HEK293 (cell line): ENCODE data around the gene GBA3.

ENCODE experiments used
- CTCF ChIA-PET: fragments of 350-600 bp; formaldehyde crosslinking; extraction: SDS; loops from one replicate; lab custom pipeline; 2021; ENCODE audit warnings: antibody characterized with exemption; lab: Yijun Ruan, JAX
- POLR2A ChIA-PET: fragments of 300-600 bp; formaldehyde crosslinking; extraction: SDS; loops from one replicate; lab custom pipeline; 2020; ENCODE audit warnings: antibody characterized with exemption, inconsistent platforms; lab: Yijun Ruan, JAX
- H3K27ac ChIP-seq: fragments of 200-500 bp; sonication (Bioruptor generic); 2 replicates; pipeline ENCODE4 v1.5.1; 2014; ENCODE audit warnings: low read depth, low read length, control low read depth, inconsistent platforms; ENCODE audit errors: extremely low read depth
- H3K36me3 ChIP-seq, 2 experiments: fragments of 200-500 bp in 1 of 2; sonication (Bioruptor generic) in 1 of 2; 1 replicate in 1 of 2; 2 replicates in 1 of 2; pipeline ENCODE4 v1.5.1; 2014 to 2017; ENCODE audit warnings: inconsistent platforms in 2 of 2, low read length in 2 of 2; ENCODE audit not compliant: control insufficient read depth in 2 of 2, insufficient read depth in 1 of 2
- H3K4me1 ChIP-seq: fragments of 200-500 bp; sonication (Bioruptor generic); 2 replicates; pipeline ENCODE4 v1.5.1; 2014; ENCODE audit warnings: mild to moderate bottlenecking, low read length, inconsistent platforms; ENCODE audit not compliant: control insufficient read depth, insufficient read depth
- H3K4me3 ChIP-seq: 2 replicates; pipeline ENCODE4 v1.5.1; 2011; ENCODE audit warnings: low read depth, mild to moderate bottlenecking, control low read depth, low read length, moderate library complexity
- H3K9me3 ChIP-seq: fragments of 200-500 bp; sonication (Bioruptor generic); 2 replicates; pipeline ENCODE4 v1.5.1; 2014; ENCODE audit warnings: low read depth, low read length, inconsistent platforms; ENCODE audit not compliant: control insufficient read depth, insufficient read depth
- BCL6B ChIP-seq: fragments of 450-650 bp; formaldehyde crosslinking; IDR thresholded peaks from 2 replicates; pipeline ENCODE4 v1.5.1; 2017; ENCODE audit warnings: missing biosample characterization, missing genetic modification characterization
- FEZF1 ChIP-seq: fragments of 450-650 bp; formaldehyde crosslinking; IDR thresholded peaks from 2 replicates; pipeline ENCODE4 v1.5.1; 2016; ENCODE audit warnings: missing biosample characterization, missing genetic modification characterization
- KLF1 ChIP-seq: fragments of 450-650 bp; formaldehyde crosslinking; IDR thresholded peaks from 2 replicates; pipeline ENCODE4 v1.5.1; 2016; ENCODE audit warnings: missing biosample characterization, missing genetic modification characterization
- PRDM6 ChIP-seq: fragments of 450-650 bp; formaldehyde crosslinking; IDR thresholded peaks from 2 replicates; pipeline ENCODE4 v1.5.1; 2017; ENCODE audit warnings: missing biosample characterization, missing genetic modification characterization
- RBAK ChIP-seq: fragments of 450-650 bp; formaldehyde crosslinking; IDR thresholded peaks from 2 replicates; pipeline ENCODE4 v1.5.1; 2016; ENCODE audit warnings: missing biosample characterization, missing genetic modification characterization
- SCRT2 ChIP-seq: fragments of 450-650 bp; formaldehyde crosslinking; IDR thresholded peaks from 2 replicates; pipeline ENCODE4 v1.5.1; 2016; ENCODE audit warnings: missing biosample characterization, missing genetic modification characterization
- SP2 ChIP-seq: fragments of 450-650 bp; formaldehyde crosslinking; IDR thresholded peaks from 2 replicates; pipeline ENCODE4 v1.5.1; 2016; ENCODE audit warnings: missing biosample characterization, missing genetic modification characterization
- ZFP3 ChIP-seq: fragments of 450-650 bp; formaldehyde crosslinking; IDR thresholded peaks from 2 replicates; pipeline ENCODE4 v1.5.1; 2016; ENCODE audit warnings: low read depth, missing biosample characterization, missing genetic modification characterization
- ZFP37 ChIP-seq: fragments of 450-650 bp; formaldehyde crosslinking; IDR thresholded peaks from 2 replicates; pipeline ENCODE4 v1.5.1; 2016; ENCODE audit warnings: missing biosample characterization, missing genetic modification characterization
- ZNF121 ChIP-seq: fragments of 450-650 bp; formaldehyde crosslinking; IDR thresholded peaks from 2 replicates; pipeline ENCODE4 v1.5.1; 2016; ENCODE audit warnings: missing biosample characterization, missing genetic modification characterization
- ZNF138 ChIP-seq: fragments of 450-650 bp; formaldehyde crosslinking; IDR thresholded peaks from 2 replicates; pipeline ENCODE4 v1.5.1; 2016; ENCODE audit warnings: missing biosample characterization, missing genetic modification characterization, borderline replicate concordance
- ZNF239 ChIP-seq: fragments of 450-650 bp; formaldehyde crosslinking; IDR thresholded peaks from 2 replicates; pipeline ENCODE4 v1.5.1; 2016; ENCODE audit warnings: missing biosample characterization, missing genetic modification characterization
- ZNF248 ChIP-seq: fragments of 450-650 bp; formaldehyde crosslinking; IDR thresholded peaks from 2 replicates; pipeline ENCODE4 v1.5.1; 2017; ENCODE audit warnings: missing biosample characterization, missing genetic modification characterization
- ZNF311 ChIP-seq: fragments of 450-650 bp; formaldehyde crosslinking; IDR thresholded peaks from 2 replicates; pipeline ENCODE4 v1.5.1; 2017; ENCODE audit warnings: missing biosample characterization, missing genetic modification characterization, borderline replicate concordance
- ZNF341 ChIP-seq: fragments of 450-650 bp; formaldehyde crosslinking; IDR thresholded peaks from 2 replicates; pipeline ENCODE4; 2016; ENCODE audit warnings: low read depth, missing biosample characterization, missing genetic modification characterization
- ZNF398 ChIP-seq: fragments of 450-650 bp; formaldehyde crosslinking; IDR thresholded peaks from 2 replicates; pipeline ENCODE4 v1.5.1; 2017; ENCODE audit warnings: missing biosample characterization, missing genetic modification characterization
- ZNF423 ChIP-seq: fragments of 450-650 bp; formaldehyde crosslinking; IDR thresholded peaks from 2 replicates; pipeline ENCODE4 v1.5.1; 2016; ENCODE audit warnings: missing biosample characterization, missing genetic modification characterization
- ZNF488 ChIP-seq: fragments of 450-650 bp; formaldehyde crosslinking; IDR thresholded peaks from 2 replicates; pipeline ENCODE4 v1.5.1; 2016; ENCODE audit warnings: missing biosample characterization, missing genetic modification characterization
- ZNF558 ChIP-seq: fragments of 450-650 bp; formaldehyde crosslinking; IDR thresholded peaks from 2 replicates; pipeline ENCODE4 v1.5.1; 2016; ENCODE audit warnings: missing biosample characterization, missing genetic modification characterization
- ZNF626 ChIP-seq: fragments of 450-650 bp; sonication (Bioruptor Pico); formaldehyde crosslinking; IDR thresholded peaks from 2 replicates; pipeline ENCODE4 v1.5.1; 2018; ENCODE audit warnings: missing biosample characterization, missing genetic modification characterization, inconsistent platforms
- ZNF843 ChIP-seq: fragments of 450-650 bp; formaldehyde crosslinking; IDR thresholded peaks from 2 replicates; pipeline ENCODE4 v1.5.1; 2016; ENCODE audit warnings: missing biosample characterization, missing genetic modification characterization
- TF ChIP-seq, protein P1 (sequence below): fragments of 450-650 bp; formaldehyde crosslinking; IDR thresholded peaks from 2 replicates; pipeline ENCODE4 v1.5.1; 2016; ENCODE audit warnings: missing biosample characterization, missing genetic modification characterization
- TF ChIP-seq, protein P2 (sequence below): fragments of 450-650 bp; formaldehyde crosslinking; IDR thresholded peaks from 2 replicates; pipeline ENCODE4 v1.5.1; 2016; ENCODE audit warnings: missing biosample characterization, missing genetic modification characterization
- TF ChIP-seq, protein P3 (sequence below): fragments of 450-650 bp; formaldehyde crosslinking; IDR thresholded peaks from 2 replicates; pipeline ENCODE4 v1.5.1; 2016; ENCODE audit warnings: missing biosample characterization, missing genetic modification characterization

The GBA3 gene

GRCh38 chr4:22739968-22740367 lies 47.2 kb downstream of the GBA3 start:
- CTCF ChIA-PET: interaction anchor here (0.6 kb wide), 1 partner anchor 81 kb away, joined by 3 read pairs; no protein-coding TSS in a partner anchor
- Histone ChIP-seq H3K4me1 (no peaks in the 10 kb centered on the region), H3K4me3 (no peak overlapping the region), H3K27ac (no peak overlapping the region), H3K36me3 (no peaks in the 10 kb centered on the region), H3K9me3 (no peaks in the 10 kb centered on the region)
- TF ChIP-seq, protein P1, sequence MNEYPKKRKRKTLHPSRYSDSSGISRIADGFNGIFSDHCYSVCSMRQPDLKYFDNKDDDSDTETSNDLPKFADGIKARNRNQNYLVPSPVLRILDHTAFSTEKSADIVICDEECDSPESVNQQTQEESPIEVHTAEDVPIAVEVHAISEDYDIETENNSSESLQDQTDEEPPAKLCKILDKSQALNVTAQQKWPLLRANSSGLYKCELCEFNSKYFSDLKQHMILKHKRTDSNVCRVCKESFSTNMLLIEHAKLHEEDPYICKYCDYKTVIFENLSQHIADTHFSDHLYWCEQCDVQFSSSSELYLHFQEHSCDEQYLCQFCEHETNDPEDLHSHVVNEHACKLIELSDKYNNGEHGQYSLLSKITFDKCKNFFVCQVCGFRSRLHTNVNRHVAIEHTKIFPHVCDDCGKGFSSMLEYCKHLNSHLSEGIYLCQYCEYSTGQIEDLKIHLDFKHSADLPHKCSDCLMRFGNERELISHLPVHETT (tag by site-specific recombination): no peak
- TF ChIP-seq ZFP37 (tag by site-specific recombination) (no peak), ZNF248 (no peak), ZNF311 (tag by site-specific recombination) (no peak), SCRT2 (tag by site-specific recombination) (no peak), ZNF843 (tag by site-specific recombination) (no peak), ZNF138 (tag by site-specific recombination) (no peak), ZNF558 (tag by site-specific recombination) (no peak), ZNF398 (tag by site-specific recombination) (no peak), PRDM6 (no peak), ZNF626 (no peak), ZFP3 (tag by site-specific recombination) (no peak), ZNF488 (tag by site-specific recombination) (no peak), SP2 (no peak)
- TF ChIP-seq, protein P2, sequence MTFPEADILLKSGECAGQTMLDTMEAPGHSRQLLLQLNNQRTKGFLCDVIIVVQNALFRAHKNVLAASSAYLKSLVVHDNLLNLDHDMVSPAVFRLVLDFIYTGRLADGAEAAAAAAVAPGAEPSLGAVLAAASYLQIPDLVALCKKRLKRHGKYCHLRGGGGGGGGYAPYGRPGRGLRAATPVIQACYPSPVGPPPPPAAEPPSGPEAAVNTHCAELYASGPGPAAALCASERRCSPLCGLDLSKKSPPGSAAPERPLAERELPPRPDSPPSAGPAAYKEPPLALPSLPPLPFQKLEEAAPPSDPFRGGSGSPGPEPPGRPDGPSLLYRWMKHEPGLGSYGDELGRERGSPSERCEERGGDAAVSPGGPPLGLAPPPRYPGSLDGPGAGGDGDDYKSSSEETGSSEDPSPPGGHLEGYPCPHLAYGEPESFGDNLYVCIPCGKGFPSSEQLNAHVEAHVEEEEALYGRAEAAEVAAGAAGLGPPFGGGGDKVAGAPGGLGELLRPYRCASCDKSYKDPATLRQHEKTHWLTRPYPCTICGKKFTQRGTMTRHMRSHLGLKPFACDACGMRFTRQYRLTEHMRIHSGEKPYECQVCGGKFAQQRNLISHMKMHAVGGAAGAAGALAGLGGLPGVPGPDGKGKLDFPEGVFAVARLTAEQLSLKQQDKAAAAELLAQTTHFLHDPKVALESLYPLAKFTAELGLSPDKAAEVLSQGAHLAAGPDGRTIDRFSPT (tag by site-specific recombination): no peak
- POLR2A ChIA-PET: no interaction called here

DNA sequence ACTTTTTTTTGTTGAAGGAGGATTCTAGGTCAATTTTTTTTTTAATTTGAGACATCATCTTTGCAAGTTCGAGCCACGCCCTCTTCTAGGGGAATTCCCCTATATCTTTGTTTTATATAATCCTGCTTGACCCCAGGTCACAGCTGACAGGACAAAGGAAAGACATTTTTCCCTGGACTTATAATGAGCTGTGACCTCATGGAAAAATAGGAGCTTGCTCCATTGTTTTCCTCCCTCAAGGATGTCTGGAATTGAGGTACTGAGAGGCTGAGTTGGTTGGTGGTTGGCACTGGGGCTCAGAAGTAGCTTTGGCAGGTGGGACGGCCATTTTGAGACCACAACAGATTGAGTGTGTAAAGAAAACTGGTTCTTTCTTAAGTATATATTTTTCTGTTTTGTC lies 49.0 kb downstream of the GBA3 start:
- ChIA-PET CTCF (no interaction called here), POLR2A (no interaction called here)
- Histone ChIP-seq H3K27ac (no peak overlapping the region), H3K9me3 (no peaks in the 10 kb centered on the region), H3K4me1 (no peaks in the 10 kb centered on the region), H3K36me3 (no peaks in the 10 kb centered on the region), H3K4me3 (no peak overlapping the region)
- TF ChIP-seq FEZF1 (no peak), RBAK (no peak), BCL6B (tag by site-specific recombination) (no peak), ZNF239 (tag by site-specific recombination) (no peak), ZNF423 (no peak), ZNF341 (tag by site-specific recombination) (no peak), KLF1 (no peak), ZNF121 (tag by site-specific recombination) (no peak)
- TF ChIP-seq, protein P3, sequence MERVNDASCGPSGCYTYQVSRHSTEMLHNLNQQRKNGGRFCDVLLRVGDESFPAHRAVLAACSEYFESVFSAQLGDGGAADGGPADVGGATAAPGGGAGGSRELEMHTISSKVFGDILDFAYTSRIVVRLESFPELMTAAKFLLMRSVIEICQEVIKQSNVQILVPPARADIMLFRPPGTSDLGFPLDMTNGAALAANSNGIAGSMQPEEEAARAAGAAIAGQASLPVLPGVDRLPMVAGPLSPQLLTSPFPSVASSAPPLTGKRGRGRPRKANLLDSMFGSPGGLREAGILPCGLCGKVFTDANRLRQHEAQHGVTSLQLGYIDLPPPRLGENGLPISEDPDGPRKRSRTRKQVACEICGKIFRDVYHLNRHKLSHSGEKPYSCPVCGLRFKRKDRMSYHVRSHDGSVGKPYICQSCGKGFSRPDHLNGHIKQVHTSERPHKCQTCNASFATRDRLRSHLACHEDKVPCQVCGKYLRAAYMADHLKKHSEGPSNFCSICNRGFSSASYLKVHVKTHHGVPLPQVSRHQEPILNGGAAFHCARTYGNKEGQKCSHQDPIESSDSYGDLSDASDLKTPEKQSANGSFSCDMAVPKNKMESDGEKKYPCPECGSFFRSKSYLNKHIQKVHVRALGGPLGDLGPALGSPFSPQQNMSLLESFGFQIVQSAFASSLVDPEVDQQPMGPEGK (tag by site-specific recombination): no peak
